ENCODE measurements around the gene ECHDC1. TPM values are rescaled to one million over a fixed set of nuclear protein-coding genes. Genes with fewer than 3 reads are reported as not detected.

The ECHDC1 gene
- total and polyA plus RNA-seq, 2 of the 8 experiments (the other 6 are each of a cell fraction or from before 2014, with no cell fraction given), result 11.3 to 60.5 TPM

DNA sequence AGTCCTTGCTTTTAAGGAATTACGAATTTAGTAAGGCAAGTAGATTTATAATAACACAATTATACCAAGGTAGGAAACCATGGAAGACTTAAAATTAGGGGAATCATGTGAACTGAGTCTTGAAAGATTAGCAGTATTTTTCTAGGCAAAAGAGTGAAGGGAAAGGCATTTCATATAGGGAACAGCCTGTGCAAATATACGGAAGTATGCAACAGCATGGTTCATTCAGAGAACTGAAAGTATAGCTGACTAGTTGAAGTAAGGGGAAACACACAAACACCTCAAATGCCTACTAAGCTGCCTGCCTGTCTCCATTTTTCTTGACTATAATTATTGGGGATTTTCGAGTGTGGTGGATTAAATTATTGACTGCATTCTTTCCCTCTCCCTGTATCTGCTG, 39.0 kb upstream of the ECHDC1 start (continued):
- TF ChIP-seq, protein P1, sequence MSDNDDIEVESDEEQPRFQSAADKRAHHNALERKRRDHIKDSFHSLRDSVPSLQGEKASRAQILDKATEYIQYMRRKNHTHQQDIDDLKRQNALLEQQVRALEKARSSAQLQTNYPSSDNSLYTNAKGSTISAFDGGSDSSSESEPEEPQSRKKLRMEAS (IDR thresholded peaks at IDR 0.05), result no peak
- no peak for TF ChIP-seq SIX5 (IDR thresholded peaks at IDR 0.05; ENCODE audit: low read depth, low read length)
- no peak for TF ChIP-seq BRCA1 (IDR thresholded peaks at IDR 0.05; ENCODE audit: low read depth, low read length)
- TF ChIP-seq RXRA (IDR thresholded peaks at IDR 0.05; ENCODE audit: insufficient read depth, low read depth, low read length), result no peak
- no peak for TF ChIP-seq MAFK (IDR thresholded peaks at IDR 0.05; ENCODE audit: low read depth, low read length)
- TF ChIP-seq RFX5 (IDR thresholded peaks at IDR 0.05; ENCODE audit: borderline replicate concordance, low read depth, low read length), result no peak
